ENCODE measurements around the gene KLHDC10.
"Not testable (repeated sequence)": the region's sequence is repeated elsewhere in the genome, so short reads cannot be mapped to it uniquely, and the experiment has no call there.

The KLHDC10 gene, protein sequence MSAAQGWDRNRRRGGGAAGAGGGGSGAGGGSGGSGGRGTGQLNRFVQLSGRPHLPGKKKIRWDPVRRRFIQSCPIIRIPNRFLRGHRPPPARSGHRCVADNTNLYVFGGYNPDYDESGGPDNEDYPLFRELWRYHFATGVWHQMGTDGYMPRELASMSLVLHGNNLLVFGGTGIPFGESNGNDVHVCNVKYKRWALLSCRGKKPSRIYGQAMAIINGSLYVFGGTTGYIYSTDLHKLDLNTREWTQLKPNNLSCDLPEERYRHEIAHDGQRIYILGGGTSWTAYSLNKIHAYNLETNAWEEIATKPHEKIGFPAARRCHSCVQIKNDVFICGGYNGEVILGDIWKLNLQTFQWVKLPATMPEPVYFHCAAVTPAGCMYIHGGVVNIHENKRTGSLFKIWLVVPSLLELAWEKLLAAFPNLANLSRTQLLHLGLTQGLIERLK

DNA sequence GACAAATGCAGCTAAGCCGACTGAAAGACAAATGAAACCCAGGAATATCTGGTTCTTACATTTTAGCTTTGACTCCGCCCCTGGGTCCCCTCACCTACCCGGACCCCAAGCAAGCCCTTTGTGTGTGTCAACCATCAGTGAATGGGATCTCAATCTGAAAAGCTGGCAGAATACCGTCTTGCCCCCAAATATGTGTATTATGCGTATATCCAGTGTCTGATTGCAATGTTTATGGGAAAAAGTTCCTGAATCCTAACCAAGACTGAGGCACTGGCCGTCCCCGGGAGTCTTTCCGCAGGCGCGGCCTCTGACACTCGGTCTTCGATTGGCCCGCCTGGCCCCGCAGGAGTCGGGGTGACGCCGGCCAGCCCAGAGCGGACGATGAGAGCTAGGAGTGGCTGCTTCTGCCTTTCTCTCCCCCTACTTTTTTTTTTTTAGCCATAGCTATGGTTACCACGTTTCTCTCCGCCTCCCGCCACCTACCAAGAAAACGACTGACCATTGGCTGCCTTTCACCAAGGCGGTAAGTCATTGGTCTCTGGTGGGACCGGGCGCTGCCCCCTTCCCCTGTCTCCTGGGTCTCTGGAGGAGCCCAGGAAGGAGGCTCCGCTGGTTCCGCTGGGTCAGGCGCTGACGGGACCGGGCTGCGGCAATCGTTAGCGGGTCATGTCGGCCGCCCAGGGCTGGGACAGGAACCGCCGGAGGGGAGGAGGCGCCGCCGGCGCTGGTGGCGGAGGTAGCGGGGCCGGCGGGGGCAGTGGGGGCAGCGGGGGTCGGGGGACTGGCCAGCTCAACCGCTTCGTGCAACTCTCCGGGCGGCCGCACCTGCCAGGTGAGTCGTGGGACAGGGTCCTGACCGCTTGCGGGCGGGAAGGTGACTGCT lies at the start of gene KLHDC10:
KLHDC10 (plus strand) TSS at position 557 of the 883 bp plus-strand sequence; CDS start at position 667, 110 bp downstream.
- DNase-seq = peak; percentile 91

DNA sequence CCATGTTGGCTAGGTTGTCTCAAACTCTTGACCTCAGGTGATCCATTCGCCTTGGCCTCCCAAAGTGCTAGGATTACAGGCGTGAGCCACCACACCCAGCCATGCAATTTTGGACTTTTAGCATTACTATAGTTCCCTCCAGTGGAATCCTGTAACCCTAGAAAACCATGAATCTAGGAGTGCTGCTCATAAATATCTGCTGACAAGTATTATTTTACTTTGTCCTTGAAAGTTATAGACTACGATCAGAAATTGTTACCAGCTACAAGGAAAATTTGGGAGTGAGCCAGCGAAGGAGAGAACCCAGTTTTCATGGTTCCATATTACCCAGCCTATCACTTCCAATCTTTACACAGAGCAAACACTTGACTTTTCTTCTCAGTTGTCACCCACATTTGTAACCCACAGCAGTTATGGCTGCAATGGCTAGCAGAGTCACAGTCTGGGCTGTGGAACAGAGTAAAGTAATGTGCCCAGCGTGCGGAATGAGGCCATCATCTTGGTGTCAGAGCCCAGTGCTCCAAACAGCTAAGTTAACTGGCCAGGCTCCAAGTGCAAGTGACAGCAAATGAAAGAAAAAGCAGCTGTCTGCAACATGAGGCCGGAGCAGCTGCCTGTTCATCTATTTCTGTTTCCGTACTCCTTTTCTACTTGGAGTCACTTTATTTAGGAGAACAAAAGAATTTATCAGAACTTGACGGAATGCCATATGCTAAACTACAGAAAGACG lies 49.1 kb upstream of the KLHDC10 start:
- no peak for DNase-seq

DNA sequence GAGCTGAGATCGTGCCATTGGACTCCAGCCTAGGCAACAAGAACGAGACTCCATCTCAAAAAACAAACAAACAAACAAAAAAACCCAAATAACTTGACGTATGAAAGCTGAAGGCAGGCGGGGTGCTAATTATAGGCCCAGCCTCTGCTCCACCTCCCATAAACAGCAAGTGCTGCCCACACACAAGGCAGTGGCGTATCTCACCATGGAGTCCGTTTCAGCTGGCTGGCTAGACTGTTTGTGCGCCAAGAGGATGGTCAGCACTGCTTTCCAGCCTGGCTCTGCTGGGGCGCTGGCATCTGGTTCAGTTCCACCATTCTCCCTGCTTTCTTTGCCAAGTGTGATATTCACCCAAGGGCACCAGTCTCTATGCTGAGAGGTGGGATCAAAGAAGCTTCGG lies 48.2 kb upstream of the KLHDC10 start:
- no peak for DNase-seq

DNA sequence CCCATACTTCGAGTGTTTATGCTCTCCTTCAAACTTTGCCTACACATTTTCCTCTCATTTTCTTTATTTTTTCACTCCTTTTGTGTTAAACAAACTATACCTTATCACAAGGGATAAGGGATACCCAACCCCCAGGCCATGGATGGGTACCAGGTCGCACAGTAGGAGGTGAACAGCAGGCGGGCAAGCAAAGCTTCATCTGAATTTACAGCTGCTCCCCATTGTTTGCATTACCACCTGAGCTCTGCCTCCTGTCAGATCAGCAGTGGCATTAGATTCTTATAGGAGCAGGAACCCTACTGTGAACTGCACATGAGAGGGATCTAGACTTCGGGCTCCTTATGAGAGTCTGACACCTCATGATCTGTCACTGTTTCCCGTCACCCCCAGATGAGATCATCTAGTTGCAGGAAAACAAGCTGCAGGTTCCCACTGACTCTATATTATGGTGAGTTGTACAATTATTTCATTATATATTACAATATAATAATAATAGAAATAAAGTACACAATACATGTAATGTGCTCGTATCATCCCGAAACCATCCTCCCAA lies 47.6 kb upstream of the KLHDC10 start:
- DNase-seq = no peak

DNA sequence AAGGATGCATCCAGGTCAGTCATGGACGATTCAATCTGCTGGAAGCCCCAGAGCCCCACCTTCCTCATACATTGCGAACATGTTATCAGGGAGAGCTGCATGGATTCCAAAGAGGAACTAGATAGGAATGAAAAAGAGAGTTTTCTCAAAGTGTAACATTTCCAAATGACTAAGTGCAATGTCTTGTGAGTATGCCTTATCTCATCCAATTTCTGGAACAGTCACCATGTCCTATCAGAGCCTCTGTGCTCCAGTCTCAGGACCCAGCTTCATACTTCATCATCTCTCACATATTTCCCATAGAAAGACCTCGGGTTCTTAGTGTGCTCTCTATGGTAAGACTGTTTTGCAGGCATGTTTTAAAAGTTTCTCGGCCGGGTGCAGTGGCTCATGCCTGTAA lies 45.9 kb upstream of the KLHDC10 start:
- DNase-seq = no peak

DNA sequence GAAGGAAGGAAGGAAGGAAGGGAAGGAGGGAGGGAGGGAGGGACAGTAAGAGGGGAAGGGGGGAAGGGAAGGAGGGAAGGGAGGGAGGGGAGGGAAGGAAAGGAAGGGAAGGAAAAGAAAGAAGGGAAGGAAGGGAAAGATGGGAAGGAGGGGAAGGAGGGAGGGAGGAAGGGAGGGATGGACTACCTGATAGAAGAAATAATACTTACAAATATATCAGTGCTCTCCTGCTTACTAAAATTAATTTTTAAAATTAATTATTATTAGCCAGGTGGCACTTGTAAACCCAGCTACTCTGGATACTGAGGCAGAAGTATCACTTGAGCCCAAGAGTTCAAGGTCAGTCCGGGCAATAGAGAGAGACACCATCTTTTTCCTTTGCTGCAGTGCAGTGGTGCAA lies 37.6 kb upstream of the KLHDC10 start:
- DNase-seq = no peak

DNA sequence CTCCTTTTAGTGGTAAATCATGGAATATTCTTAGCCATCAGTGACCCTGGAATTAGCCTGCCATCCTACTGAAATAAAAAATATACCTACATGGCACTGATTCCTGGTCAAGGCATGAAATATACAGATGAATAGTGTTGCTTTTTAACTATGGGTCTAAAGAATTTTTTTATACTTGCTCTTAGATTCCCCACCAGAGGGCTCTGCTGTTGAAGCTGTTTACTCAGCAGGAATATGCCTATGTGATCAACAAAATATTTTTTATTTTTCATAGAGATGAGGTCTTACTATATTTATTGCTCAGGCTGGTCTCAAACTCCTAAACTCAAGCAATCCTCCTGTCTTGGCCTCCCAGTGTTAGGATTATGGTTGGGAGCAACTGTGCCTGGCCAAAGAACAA lies 32.6 kb upstream of the KLHDC10 start:
- no peak for DNase-seq

DNA sequence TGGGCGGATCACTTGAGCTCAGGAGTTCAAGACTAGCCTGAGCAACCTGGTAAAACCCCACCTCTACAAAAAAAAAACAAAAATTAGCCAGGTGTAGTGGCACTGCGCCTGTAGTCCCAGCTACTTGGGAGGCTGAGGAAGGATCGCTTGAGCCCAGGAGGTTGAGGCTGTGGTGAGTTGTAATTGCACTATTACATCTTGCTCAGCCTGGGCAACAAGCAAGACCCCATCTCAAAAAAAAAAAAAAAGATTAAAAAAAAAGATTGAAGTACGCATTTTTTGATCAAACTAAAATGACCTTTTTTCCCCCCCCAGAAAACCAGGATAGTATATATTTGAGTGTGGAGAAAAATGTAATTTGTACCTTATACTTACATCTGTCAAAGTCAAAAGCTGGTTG lies 29.8 kb upstream of the KLHDC10 start:
- DNase-seq = no peak

DNA sequence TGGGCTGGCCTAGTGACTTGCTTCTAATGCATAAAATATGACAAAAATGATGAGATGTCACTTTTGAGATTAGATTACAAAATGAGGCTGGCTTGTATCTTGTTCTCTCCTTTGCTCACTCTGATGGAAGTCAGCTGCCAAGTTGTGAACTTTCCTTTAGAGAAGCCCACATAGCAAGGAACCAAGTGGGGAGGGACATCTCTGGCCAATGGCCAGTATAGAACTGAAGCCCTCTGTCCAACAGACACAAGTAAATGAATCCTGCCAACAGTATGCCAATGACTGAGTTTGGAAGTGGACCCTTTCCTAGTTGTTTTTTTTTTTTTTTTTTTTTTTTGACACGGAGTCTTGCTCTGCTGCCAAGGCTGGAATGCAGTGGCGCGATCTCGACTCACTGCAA lies 22.5 kb upstream of the KLHDC10 start:
- no peak for DNase-seq

DNA sequence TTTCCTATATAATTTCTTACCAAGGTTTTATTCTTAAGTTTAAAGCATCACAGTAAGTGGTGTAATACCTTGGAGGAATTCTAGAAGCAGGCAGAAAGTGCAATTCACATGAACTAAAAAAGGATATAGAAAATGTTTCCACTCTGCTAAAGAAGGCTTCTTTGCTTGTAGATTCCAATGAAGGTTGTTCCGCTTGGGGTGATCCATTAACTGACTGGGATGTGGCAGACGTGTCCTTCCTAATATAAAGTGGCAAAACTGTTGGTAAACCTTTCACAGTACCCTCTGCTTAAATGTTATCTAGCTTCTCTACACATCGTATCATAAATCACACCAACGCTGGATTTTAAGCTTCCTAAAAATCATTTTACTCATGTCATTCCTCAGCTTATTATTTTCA lies 21.4 kb upstream of the KLHDC10 start:
- DNase-seq = no peak

DNA sequence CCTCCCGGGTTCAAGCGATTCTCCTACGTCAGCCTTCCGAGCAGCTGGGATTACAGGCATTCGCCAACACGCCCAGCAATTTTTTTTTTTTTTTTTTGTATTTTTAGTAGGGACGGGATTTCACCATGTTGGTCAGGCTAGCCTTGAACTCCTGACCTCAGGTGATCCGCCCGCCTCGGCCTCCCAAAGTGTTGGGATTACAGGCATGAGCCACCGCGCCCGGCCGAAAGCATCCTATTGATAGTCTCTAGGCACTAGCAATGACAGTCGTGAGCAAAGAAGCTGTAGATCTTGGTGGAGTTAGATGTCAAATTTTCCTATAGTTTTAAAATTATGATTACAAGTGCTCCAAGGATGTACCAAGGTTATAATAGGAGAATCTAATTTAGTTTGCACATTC lies 18.1 kb upstream of the KLHDC10 start:
- DNase-seq = not testable (repeated sequence)

DNA sequence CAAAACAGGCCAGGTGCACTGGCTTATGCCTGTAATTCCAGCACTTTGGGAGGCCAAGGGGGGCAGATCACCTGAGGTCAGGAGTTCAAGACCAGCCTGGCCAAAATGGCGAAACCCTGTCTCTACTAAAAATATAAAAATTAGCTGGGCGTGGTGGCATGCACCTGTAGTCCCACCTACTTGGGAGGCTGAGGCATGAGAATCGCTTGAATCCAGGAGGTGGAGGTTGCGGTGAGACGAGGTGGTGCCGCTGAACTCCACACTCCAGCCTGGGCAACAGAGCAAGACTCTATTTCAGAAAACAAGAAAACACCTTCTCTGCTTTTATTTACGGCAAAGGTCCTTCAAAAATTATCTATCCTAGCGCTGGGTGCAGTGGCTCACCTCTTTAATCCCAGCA lies 15.1 kb upstream of the KLHDC10 start:
- not testable (repeated sequence) for DNase-seq

DNA sequence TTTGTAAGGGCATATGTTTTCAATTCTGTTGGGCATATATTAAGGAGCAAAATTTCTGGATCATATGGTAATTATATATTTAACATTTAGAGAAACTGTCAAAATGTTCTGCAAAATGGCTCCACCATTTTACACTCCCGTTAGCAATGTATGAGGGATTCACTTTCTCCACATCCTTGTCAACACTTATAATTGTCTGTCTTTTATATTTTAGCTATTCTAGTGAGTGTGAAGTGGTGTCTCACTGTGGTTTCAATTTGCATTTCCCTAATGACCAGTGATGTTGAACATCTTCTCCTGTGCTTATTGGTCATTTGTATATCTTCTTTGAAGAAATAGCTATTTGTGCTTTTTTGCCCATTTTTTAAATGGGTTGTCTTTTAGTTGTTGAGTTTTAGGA lies 8.1 kb upstream of the KLHDC10 start:
- no peak for DNase-seq

DNA sequence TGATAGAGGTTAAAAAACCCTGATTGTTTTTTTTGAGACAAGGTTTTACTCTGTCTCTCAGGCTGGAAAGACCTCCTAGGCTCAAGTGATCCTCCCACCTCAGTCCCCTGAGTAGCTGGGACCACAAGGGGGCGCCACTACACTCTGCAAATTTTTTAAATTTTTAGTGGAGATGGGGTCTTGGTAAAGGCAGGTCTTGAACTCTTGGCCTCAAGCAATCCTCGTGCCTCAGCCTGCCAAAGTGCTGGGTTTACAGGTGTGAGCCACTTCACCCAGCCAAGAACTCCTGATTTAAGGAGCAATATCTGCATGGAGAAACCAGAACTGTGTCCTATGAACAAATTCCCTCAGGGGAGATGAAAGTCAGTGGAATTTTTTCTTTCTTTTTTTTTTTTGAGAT lies 7.3 kb upstream of the KLHDC10 start:
- DNase-seq = no peak

DNA sequence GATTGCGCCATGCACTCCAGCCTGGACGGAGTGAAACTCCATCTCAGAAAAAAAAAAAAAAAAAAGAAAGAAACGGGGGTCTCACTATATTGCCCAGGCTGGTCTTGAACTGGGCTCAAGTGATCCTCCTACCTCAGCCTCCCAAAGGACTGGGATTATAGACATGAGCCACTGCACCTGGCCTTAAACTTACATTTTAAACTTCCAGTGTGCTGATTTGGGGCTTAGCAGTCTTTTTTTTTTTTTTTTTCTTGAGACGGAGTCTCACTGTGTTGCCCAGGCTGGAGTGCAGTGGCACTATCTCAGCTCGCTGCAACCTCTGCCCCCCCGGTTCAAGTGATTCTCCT lies 5.8 kb upstream of the KLHDC10 start:
- not testable (repeated sequence) for DNase-seq

DNA sequence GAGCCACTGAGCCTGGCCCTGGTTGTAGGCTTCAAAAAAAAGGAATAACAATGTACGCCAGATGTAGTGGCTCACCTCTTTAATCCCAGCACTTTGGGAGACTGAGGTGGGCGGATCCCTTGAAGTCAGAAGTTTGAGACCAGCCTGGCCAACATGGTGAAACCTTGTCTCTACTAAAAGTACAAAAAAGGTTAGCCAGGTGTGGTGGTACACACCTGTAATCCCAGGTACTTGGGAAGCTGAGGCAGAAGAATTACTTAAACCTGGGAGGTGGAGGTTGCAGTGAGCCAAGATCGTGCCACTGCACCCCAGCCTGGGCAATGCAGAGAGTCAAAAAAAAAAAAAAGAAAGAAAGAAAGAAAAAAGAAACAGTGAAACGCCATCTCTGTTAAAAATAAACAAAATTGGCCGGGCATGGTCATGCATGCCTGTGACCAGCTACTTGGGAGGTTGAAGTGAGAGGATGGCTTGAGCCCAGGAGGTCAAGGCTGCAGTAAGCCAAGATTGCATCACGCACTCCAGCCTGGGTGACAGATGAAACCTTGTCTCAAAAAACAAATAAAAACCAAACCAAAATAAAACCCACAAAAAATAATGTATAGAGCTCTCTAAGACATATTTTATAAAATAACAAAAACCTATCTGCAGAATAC lies 4.7 kb upstream of the KLHDC10 start:
- DNase-seq = no peak

DNA sequence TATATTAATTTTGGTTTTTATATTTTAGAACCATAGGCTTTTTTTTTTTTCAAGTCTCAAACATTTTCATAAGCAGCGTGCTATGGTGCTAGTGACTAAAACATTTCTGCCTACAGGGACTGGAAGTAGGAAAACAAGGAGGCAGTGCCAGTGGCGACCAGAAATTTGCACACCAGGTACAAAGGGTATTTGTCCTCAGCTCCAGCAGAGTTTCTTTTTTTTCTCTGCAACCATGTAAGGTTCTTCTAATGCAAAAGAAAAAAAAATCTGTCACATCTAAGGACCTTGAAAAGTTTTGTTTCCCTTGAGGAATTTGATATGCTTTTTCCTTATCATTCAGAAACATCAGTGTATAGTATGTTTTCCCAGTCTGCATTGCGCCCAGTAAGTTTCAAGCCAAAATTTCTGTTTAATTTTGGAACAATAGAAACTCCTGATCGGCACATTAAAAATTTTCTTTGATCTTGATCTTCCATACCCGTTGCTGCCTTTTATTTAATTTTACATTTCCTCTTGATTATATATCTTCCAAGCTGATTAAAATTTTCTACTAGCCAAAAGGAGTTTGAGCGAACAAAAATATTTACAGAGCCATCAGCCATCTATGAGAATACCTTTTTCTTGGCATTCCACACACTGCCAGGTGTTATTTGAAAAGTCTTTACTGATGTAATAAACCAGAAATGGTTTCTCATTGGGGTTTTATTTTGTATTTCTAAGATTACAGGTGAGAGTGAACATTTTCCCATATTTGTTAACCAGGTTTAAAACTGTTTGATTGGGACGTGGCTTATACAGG lies 956 bp upstream of the KLHDC10 start:
- no peak for DNase-seq

DNA sequence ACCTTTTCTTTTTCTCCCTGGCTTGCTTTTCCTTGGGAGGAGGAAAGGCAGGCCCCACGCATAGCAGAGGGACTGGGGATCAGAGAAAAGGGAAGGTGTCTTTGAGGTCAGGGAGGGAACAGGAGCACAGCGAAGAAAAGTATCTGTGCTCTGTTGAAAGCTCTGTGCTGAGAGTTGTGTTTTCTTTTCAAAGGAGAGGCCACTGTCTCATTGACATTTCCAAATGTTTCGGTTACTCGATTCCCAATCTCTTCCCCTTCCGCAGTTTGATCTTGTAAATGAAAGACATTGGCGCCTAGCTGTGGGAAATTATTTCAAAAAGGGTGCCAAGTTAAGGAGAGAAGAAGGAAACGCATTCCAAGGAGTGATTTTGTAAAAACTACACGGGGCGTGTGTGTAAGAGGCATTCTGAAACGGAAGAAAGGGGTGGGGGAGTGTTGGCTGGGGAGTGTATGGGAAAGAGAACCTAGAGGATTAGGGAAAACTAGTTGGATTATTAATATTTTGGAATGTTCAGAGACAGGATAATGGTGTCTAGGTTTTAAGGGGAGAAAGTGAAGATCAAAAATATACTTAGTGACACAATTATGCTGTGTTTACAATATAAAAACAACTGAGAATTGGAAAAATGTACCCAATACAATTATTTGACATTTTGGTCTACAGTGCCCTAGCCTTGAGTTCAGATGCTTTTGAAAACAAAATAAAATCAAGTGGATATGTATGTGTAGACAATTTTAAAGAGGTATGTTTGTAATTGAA lies 708 bp downstream of the KLHDC10 start:
- no peak for DNase-seq

DNA sequence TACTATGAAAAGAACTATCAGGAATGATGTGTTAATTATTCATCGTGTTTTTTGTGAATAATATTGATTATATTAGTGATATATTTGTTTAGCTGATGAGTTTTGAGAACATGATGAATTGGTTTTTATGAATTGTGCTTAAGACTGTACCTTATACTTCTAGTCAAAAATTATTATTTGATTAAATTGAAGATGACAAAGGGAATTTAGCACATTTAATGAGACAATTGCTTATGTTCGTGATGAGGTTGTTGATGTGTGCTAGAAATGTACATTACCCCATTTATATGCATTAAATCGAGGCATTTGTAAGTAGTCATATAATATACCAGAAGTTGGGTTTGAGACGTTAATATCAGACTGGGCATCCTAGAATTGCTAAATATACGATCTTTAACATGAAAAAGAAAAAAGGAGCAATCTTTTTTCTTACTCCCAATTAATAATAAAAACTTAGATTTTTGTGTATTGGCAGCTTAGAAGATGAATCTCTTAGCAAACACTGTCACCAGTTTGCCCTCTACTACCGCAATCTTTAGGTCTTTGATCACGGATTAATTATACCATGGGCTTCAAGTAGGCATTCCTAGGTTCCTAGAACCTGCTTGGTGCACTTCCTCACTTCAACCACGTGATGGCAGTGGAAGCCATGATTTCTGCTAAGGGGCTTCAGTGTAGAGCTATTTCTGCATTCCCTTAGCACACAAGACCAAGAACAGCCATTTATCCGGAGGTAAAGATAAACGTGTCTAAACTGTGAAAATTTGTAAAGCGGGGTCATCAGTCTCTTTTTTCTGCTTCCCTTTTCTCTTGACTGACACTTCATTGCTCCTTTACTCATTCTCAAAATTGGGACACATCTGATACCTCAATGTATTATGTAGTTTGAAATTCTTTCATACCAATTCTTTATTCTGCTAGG lies 1.6 kb downstream of the KLHDC10 start:
- peak; percentile 80 for DNase-seq
